Testis (tissue), 3 donors: ENCODE results near the gene ITPK1. TPM values are rescaled to one million over a fixed set of nuclear protein-coding genes. Genes with fewer than 3 reads are reported as not detected.

Experiments
- DNase-seq: peaks from one replicate; pipeline ENCODE4 v3.0.0-alpha.2; 2019
- H3K27ac ChIP-seq, 2 donors: fragments of 200-600 bp; sonication (generic); one replicate each; pipeline ENCODE4 v1.5.1; 2019
- H3K27me3 ChIP-seq: fragments of 200-600 bp; sonication (generic); one replicate; pipeline ENCODE4 v1.5.1; 2019
- H3K36me3 ChIP-seq: fragments of 200-600 bp; sonication (generic); one replicate; pipeline ENCODE4 v1.5.1; 2017; ENCODE audit warnings: low read depth; ENCODE audit errors: missing control alignments
- H3K4me1 ChIP-seq: fragments of 200-600 bp; sonication (generic); one replicate; pipeline ENCODE4 v1.5.1; 2019
- H3K4me3 ChIP-seq, 2 donors: fragments of 200-600 bp; sonication (generic); one replicate each; pipeline ENCODE4 v1.5.1; 2017 to 2019
- H3K9me3 ChIP-seq: fragments of 200-600 bp; sonication (generic); one replicate; pipeline ENCODE4 v1.5.1; 2017
- CTCF ChIP-seq, 3 experiments: fragments of 450-650 bp in 2 of 3; fragments of 200-600 bp in 1 of 3; sonication (generic) in 1 of 3; IDR thresholded peaks; one replicate each; pipeline ENCODE4 v1.5.1; 2016 to 2019; ENCODE audit warnings: antibody characterized with exemption in 3 of 3, mild to moderate bottlenecking in 2 of 3, moderate library complexity in 1 of 3
- POLR2A ChIP-seq: fragments of 450-650 bp; IDR thresholded peaks from one replicate; pipeline ENCODE4 v1.6.1; 2017; ENCODE audit warnings: antibody characterized with exemption, mild to moderate bottlenecking, moderate library complexity
- WGBS, 2 donors: methylation state at CpG; one replicate each; pipeline ENCODE4 v1.1.5; 2018; 5-methylcytosine and 5-hydroxymethylcytosine counted together
- intact Hi-C: fragments of 100-400 bp; cut with DNase I; formaldehyde crosslinking; loops from one replicate; pipeline ENCODE4 v1.15.1; 2023; ENCODE audit warnings: low total_unique reads
- polyA plus RNA-seq: library from polyadenylated mRNA; stranded (reverse); fragments of 350-450 nt; fragmentation: Illumina TruSeq; extraction: RNeasy Lipid Tissue Mini Kit (QIAGEN cat#74804); gene quantifications from one replicate; pipeline ENCODE4 v1.2.3, GENCODE V29; 2014; ENCODE audit warnings: low read depth, low replicate concordance; ENCODE audit not compliant: insufficient read depth
- total RNA-seq, 2 donors: library from RNA; depleted of rRNA; stranded (reverse); fragments of >200 nt; gene quantifications; one replicate each; pipeline ENCODE4 v1.2.3, GENCODE V29; 2016

The ITPK1 gene
- total and polyA plus RNA-seq, 3 donors from 2014 or later: 78.3 to 92.5 (median 90.6) TPM

- 95 to 97% methylated on average over 2 of the region's 2 CpGs for WGBS, 2 donors
- Histone ChIP-seq H3K27ac (no peak overlapping the region), H3K4me1 (peaks cover 28% of the 10 kb centered on the region), H3K9me3 (no peaks in the 10 kb centered on the region), H3K27me3 (no peaks in the 10 kb centered on the region), H3K4me3 (no peak overlapping the region), H3K36me3 (no peaks in the 10 kb centered on the region)
- TF ChIP-seq CTCF (IDR thresholded peaks at IDR 0.05) (no peak), POLR2A (no peak)
- DNase-seq: no peak
- intact Hi-C loops: no loop called here
These were observed 148.3 kb downstream of the ITPK1 start for GRCh38 chr14:92967346-92967926.

GRCh38 chr14:92965281-92965680 is 150.4 kb downstream of the ITPK1 start:
- WGBS, 2 donors: 75 to 85% methylated on average over 1 of the region's 1 CpG
- TF ChIP-seq CTCF (IDR thresholded peaks at IDR 0.05) (no peak), POLR2A (no peak)
- intact Hi-C loops: no loop called here
- Histone ChIP-seq H3K27ac (no peak overlapping the region), H3K4me3 (no peak overlapping the region), H3K36me3 (no peaks in the 10 kb centered on the region), H3K27me3 (no peaks in the 10 kb centered on the region), H3K9me3 (no peaks in the 10 kb centered on the region), H3K4me1 (peaks cover 26% of the 10 kb centered on the region)
- no peak for DNase-seq

GRCh38 chr14:92964124-92965109 is 151.3 kb downstream of the ITPK1 start:
- Histone ChIP-seq H3K36me3 (no peaks in the 10 kb centered on the region), H3K27ac (no peak overlapping the region), H3K9me3 (no peaks in the 10 kb centered on the region), H3K4me1 (peaks cover 17% of the 10 kb centered on the region), H3K4me3 (no peak overlapping the region), H3K27me3 (no peaks in the 10 kb centered on the region)
- WGBS, 2 donors: 66 to 72% methylated on average over 7 to 12 of the region's 12 CpGs
- TF ChIP-seq CTCF (IDR thresholded peaks at IDR 0.05) (no peak), POLR2A (no peak)
- DNase-seq: no peak
- intact Hi-C loops: no loop called here

GRCh38 chr14:92963301-92964123 is 152.2 kb downstream of the ITPK1 start:
- H3K27ac ChIP-seq: no peak overlapping the region
- no peaks in the 10 kb centered on the region for H3K27me3 ChIP-seq
- 67 to 72% methylated on average over 11 to 14 of the region's 14 CpGs for WGBS, 2 donors
- H3K4me3 ChIP-seq: no peak overlapping the region
- H3K9me3 ChIP-seq: no peaks in the 10 kb centered on the region
- peaks cover 15% of the 10 kb centered on the region for H3K4me1 ChIP-seq
- no peak for DNase-seq
- TF ChIP-seq POLR2A (no peak), CTCF (IDR thresholded peaks at IDR 0.05) (no peak)
- no peaks in the 10 kb centered on the region for H3K36me3 ChIP-seq
- intact Hi-C loops: no loop called here
